Measurements from ENCODE around the gene DNAH7.

GRCh38 chr2:195830968-195831950, 237.4 kb downstream of the DNAH7 start:
- TF ChIP-seq POLR2AphosphoS5 (IDR thresholded peaks at IDR 0.05) (no peak), CTCF (IDR thresholded peaks at IDR 0.05) (no peak)
